Cardiac septum (tissue), 1 donor: ENCODE measurements around the gene CAMK4. TPM values are rescaled to one million over a fixed set of nuclear protein-coding genes. Genes with fewer than 3 reads are reported as not detected.
"Not testable (repeated sequence)": the region's sequence is repeated elsewhere in the genome, so short reads cannot be mapped to it uniquely, and the experiment has no call there.

Source experiments
- DNase-seq: peaks from one replicate; pipeline ENCODE4 v3.0.0-alpha.2; 2020; ENCODE audit warnings: low spot score
- intact Hi-C: fragments of 100-400 bp; cut with DNase I; formaldehyde crosslinking; loops from one replicate; pipeline ENCODE4 v1.14.0; 2022
- total RNA-seq: library from RNA; stranded (reverse); fragmentation: NEBNext Ultra II Directional; extraction: Animal tissue kit (Norgen Biotek cat#: 25700); gene quantifications from one replicate; pipeline ENCODE4 v1.2.1, GENCODE V29; 2021
- donor health status: DM: no; HTN: no; CAD: no.

The CAMK4 gene
- total RNA-seq, 1 donor from 2014 or later, result 0.48 TPM

- DNase-seq, result no peak
- intact Hi-C loops, result no loop called here
These were observed 28.8 kb downstream of the CAMK4 start for GRCh38 chr5:111252799-111253545.

- DNase-seq, result no peak
- intact Hi-C loops, result no loop called here
These were observed 30.4 kb downstream of the CAMK4 start for GRCh38 chr5:111254613-111255012.

DNA sequence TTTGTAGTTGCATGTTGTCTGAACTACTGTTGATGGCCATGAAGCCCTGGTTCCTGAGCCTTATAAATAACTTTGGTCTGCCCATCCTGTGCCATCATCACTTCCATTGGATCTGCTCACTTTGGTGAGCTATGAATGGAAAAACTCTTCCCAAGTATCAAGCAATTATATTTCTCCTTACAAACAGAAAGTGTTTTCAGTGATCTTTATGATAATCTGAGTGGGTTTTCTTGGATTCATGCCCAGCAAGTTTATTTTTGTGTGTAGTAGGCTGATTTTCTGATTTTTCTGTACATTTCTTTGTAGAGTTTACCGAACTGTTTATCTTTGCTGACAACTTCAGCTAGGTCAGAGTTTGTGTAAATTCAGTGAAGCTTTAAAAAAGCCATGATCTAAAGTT lies 31.0 kb downstream of the CAMK4 start:
- DNase-seq, result no peak
- intact Hi-C loops, result no loop called here

DNA sequence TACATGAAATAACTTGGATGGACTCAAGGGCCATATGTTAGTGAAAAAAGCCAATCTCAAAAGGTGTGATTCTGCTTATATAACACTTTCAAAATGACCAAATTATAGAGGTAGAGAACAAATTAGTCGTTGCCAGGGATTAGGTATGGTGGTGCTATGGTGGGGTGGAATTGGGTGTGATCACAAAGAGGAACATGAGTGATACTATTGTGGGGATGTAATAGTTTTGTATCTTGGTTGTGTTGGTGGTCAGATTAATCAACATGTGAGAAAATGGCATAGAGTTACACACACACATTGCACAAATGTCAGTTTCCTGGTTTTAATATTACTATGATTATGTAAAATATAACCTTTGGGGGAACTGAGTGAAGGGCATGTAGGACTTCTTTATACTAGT lies 31.9 kb downstream of the CAMK4 start:
- no peak for DNase-seq
- intact Hi-C loops, result no loop called here

GRCh38 chr5:111257610-111258009 lies 33.4 kb downstream of the CAMK4 start:
- intact Hi-C loops, DNase-seq: not testable (repeated sequence)

GRCh38 chr5:111259636-111260035 lies 35.5 kb downstream of the CAMK4 start:
- intact Hi-C loops, result no loop called here
- no peak for DNase-seq

GRCh38 chr5:111261610-111262009 lies 37.4 kb downstream of the CAMK4 start:
- DNase-seq, result no peak
- intact Hi-C loops, result no loop called here

DNA sequence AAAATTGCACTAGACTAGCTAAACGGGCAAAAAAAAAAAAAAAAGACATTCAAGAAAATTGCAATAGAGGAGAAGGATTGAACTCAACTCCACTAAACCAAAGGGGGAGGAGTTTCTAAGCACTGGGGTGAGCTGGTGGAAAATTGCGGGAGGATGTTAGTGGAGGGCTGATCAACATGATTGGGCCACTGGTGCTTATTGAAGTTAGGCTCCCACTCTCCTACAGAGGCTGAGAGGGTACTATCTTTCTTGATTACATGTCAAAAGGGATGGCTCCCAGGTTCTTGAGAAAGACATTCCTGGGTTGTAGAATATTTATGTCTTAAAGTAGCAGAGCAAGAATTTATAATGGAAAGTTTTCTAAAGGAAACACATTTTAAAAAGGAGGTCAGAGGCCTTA lies 38.0 kb downstream of the CAMK4 start:
- no peak for DNase-seq
- intact Hi-C loops, result no loop called here

DNA sequence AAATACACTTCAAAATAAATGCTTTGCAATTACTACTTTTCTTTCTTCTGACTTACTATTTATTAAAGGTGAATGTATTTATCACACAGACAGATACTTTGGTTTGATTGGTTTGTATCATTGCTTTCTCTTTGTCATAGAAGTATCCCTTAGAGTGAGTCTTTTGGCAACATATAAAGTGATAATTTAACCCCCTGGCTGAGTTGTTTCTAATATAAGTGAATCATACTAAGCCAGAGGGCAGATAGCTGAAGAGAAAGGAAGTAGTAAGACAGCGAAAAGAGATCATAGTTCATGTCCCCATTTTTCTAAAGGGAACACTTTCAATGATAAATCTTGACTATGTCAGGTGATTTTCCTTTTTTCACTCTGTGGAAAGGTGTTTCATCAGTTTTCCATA lies 38.6 kb downstream of the CAMK4 start:
- no peak for DNase-seq
- intact Hi-C loops, result no loop called here

DNA sequence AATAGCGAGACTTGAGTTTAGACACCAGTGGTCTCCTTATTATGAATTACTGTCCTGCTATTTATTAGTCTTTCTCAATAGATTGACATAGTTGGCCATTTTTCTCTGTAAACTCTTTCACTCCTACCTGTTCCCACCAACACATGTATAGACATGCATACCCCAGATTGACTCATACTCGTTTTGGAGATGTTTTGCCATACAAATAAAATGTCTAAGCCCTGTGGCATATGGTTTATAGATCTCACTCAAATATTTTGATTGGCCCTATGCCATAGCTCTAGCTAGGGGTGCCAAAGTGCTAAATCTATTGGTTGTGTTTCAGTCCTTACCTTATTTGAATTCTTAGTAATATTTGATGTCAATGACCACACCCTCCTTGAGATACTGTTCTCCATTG lies 42.3 kb downstream of the CAMK4 start:
- intact Hi-C loops, result no loop called here
- no peak for DNase-seq

DNA sequence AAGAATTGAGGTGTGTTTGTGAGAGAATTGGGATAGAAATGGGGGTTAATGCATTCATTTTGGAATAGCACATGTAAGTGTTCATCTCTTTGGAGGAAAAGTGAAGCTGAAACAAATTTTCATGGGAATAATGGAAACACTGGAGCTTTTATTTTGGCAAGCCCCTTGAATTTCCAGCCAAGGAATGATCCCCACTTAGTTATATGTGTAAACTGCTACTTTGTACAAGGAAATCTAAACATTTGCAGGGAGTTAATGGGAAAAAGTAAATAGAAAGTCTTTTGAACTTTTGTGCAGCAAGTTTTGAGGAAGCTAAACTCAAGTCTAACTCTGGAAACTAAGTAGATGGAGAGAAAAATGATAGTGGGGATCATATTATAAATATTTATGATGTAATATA lies 44.1 kb downstream of the CAMK4 start:
- DNase-seq, result no peak
- intact Hi-C loops, result no loop called here

- DNase-seq, result no peak
- intact Hi-C loops, result no loop called here
These were observed 47.7 kb downstream of the CAMK4 start for GRCh38 chr5:111271885-111272284.

GRCh38 chr5:111277061-111277460 lies 52.9 kb downstream of the CAMK4 start:
- intact Hi-C loops, result loop anchor here (5.0 kb wide), 1 partner anchor 120 kb away; no protein-coding TSS in a partner anchor
- no peak for DNase-seq

DNA sequence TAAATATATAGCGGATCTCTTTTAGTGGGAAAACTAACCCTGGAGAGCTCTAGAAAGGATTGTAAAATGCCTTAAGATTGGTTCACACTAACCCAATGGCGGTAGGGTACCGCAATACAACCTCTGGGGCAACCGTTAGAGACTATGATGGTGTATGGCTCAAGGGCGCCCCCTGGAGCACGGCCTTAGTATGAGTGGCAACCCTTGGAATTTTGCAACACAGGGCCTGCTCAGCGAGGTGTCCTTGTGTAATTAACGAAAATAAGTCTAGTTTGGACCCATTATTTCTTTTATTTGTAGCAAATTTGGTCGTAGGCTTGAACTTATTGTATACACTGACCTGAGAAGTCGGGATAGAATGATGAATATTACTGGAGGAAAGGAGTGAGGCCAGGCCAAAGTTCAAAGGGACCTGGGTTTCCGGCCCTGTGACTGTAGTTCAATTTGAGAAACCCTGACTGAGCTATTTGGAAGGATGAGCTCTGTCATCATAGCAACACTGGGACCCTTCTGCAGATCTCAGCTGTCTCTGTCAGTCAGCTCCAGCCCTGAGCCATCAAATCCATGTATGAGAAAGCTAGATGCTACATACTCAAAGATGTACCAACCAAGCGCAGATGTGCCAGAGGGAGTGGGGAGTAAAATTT lies 54.8 kb downstream of the CAMK4 start:
- intact Hi-C loops, result loop anchor here (5.0 kb wide), 1 partner anchor 122 kb away; no protein-coding TSS in a partner anchor
- no peak for DNase-seq

GRCh38 chr5:111280282-111280951 lies 56.2 kb downstream of the CAMK4 start:
- intact Hi-C loops, result no loop called here

DNA sequence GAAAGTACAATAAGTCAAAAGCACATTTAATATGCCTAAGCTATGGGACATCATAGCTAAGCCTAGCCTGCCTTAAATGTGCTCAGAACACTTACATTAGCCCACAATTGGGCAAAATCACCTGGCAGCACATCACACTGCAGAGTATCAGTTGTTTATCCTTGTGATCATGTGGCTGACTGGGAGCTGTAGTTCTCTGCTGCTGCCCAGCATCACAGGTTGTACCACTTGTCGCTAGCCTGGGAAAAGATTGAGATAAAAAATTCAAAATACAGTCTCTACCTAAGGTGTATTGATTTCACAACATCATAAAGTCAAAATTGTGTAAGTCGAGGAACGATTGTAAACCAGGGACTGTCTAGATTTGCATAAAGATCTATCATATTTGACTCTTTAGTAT lies 58.6 kb downstream of the CAMK4 start:
- no peak for DNase-seq
- intact Hi-C loops, result no loop called here

More at GRCh38 chr5:111280282-111280951, 56.2 kb downstream of the CAMK4 start:
- DNase-seq, result no peak

DNA sequence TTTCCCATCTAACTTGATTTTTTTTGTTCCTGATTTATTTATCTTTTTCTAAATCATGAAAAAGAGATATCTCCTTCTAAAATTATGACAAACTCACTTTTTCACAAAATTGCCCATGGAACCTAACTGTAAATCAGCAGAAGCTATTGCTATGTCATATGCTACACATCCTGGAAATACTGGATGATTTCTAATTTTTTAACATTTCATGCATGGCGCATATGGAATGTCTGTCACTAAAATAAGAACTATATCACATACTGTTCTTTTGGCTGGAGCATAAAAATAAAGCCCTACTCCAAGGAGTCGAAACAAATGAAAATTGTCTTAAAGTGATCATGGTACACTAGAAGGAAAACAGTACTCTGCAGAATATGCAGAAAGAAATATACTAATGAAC lies 60.6 kb downstream of the CAMK4 start:
- intact Hi-C loops, result no loop called here
- DNase-seq, result no peak

GRCh38 chr5:111294551-111294950 lies 70.4 kb downstream of the CAMK4 start:
- intact Hi-C loops, result no loop called here
- no peak for DNase-seq

DNA sequence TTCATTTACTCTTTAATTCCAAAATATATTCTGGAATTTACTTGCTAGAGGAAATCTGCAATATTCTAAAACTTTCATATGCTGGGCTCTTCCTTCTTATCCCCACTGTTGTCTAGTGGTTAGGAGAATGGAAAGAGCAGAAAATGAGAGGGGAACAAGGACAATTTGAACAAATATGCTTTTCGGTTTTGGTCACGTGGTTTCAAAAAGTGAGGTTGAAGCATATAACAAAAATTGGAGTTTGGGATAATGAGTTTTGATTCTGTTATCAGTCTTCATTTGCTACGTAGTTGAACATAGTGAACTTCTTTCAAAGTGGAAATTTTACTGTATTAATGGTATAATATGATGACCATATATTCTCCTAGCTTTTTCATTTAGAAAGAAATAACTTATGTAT lies 71.5 kb downstream of the CAMK4 start:
- no peak for DNase-seq
- intact Hi-C loops, result no loop called here

- intact Hi-C loops, result no loop called here
- no peak for DNase-seq
These were observed 72.4 kb downstream of the CAMK4 start for GRCh38 chr5:111296570-111296969.

DNA sequence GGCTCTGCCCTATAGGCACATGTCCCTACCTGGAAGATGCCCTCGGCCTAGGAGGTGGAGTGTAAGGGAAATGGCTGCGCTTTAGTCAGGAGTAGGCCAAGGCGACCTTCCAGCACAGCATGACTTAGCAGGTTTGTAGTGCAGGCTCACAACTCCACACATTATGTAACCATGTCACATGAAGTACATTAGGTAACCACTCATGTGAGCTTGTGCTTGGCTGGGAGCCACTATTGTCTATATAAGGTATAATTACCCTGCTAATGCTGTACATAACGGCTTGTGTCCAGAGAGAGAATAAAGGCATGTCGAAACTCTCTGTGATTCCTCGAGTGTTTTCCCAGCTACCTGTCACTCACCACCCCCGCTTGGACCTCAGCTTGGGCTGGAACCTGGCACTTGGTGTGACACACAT lies 74.9 kb downstream of the CAMK4 start:
- intact Hi-C loops, result no loop called here

More for the DNA sequence above, 74.9 kb downstream of the CAMK4 start:
- DNase-seq, result no peak
